Measurements from ENCODE around the gene RUFY2.
"Not testable (repeated sequence)": the region's sequence is repeated elsewhere in the genome, so short reads cannot be mapped to it uniquely, and the experiment has no call there.

RUFY2 gene, protein sequence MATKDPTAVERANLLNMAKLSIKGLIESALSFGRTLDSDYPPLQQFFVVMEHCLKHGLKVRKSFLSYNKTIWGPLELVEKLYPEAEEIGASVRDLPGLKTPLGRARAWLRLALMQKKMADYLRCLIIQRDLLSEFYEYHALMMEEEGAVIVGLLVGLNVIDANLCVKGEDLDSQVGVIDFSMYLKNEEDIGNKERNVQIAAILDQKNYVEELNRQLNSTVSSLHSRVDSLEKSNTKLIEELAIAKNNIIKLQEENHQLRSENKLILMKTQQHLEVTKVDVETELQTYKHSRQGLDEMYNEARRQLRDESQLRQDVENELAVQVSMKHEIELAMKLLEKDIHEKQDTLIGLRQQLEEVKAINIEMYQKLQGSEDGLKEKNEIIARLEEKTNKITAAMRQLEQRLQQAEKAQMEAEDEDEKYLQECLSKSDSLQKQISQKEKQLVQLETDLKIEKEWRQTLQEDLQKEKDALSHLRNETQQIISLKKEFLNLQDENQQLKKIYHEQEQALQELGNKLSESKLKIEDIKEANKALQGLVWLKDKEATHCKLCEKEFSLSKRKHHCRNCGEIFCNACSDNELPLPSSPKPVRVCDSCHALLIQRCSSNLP

DNA sequence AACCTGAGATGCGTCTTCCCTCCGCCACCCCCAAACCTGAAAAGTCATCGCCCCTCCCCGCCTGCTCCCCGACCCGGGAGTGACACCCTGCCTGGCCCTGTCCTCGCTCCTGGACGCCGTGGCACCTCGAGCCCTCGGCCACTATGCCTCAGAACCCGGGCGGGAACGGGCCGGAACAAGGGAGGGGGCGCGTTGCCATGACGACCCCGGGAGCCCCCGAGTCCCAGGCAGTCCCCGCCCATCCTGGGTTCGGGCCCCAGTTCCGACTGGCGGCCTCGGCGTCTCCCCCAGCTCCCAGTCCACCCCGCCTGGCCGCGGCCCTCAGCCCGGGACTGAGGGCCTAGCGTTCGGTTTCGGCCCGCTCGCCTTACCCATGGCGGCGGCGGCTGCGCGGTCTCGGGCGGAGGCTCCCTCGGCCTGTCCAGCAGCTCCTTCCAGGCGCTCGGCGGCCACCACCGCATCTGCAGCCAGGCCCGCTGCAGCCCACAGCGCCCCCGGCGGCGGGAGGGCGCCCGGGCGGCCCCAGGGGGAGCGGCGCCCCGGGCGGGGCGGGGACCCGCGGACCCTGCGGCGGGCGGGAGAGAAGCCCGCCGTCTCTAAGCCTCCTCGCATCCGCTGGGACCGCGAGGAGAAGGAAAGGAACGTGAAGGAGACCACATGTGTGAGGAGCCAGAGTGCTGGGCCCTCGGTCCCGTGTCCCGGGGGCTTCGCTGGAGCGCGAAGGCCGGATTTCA is at the start of gene RUFY2:
Gene RUFY2 (minus strand): TSS at position 463 of the 734 bp plus-strand sequence. CDS start 88 bp downstream, at position 375.
- peak; percentile 81 for DNase-seq (ENCODE audit: low spot score)

DNA sequence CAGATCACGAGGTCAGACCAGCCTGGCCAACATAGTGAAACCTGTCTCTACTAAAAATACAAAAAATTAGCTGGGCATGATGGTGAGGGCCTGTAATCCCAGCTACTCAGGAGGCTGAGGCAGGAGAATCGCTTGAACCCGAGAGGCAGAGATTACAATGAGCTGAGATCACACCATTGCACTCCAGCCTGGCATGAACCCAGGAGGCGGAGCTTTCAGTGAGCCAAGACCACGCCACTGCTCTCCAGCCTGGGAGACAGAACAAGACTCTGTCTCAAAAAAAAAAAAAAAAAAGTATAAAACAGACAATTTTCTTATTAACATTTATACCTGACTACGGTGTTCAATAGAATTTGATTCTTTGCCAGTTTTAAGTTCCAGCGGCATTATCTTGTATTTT is 42.6 kb upstream of the RUFY2 start:
- not testable (repeated sequence) for DNase-seq (ENCODE audit: low spot score)

- no peak for DNase-seq (ENCODE audit: low spot score)
These were observed 39.1 kb upstream of the RUFY2 start for GRCh38 chr10:68446179-68446578.

DNA sequence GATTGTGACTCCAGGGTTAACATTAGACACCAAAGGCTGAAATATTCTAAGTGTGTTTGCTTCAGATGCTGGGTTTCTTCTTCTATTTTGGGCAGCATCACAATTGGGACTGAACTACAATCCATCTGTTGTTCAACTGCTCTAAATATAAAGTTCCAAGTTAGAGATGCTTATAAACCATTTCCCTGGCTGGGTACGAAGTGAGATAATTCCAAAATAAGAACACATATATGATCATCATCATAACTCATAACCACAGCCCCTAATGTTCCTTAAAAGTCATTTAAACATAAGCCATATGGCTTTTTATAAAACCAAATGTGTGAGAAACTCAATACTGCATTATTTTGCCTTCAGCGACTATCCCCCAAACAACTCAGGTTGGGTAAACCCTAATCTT is 35.9 kb upstream of the RUFY2 start:
- no peak for DNase-seq (ENCODE audit: low spot score)

DNA sequence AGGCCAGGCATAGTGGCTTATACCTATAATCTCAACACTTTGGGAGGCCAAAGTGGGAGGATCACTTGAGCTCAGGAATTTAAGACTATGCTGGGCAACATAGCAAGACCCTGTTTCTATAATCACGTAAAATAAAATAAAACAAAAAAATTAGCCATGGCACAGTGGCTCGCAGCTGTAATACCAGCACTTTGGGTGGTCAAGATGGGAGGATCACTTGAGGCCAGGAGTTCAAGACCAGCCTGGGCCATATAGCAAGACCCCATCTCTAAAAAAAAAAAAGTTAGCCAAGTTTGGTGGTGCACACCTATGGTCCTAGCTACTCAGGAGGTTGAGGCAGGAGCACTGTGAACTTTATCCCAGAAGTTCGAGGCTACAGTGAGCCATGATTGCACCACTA is 33.8 kb upstream of the RUFY2 start:
- DNase-seq (ENCODE audit: low spot score): no peak

DNA sequence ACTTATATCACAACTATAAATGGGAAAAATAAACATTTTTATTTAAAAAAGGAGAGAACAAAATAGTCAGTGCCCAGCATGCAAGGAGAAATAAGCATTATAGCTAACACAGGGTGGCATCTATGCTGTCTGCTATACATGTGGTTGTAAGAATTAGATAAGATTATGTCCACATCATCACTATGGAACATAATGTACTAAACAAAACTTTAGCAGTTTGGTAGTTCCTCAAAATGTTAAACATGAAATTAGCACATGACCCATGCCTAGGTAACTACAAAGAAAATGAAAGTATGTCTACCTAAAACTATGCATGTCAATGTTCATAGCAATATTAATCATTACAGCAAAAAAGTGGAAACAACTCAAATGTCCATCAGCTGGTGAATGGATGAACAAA is 28.7 kb upstream of the RUFY2 start:
- DNase-seq (ENCODE audit: low spot score): no peak

- DNase-seq (ENCODE audit: low spot score): no peak
These were observed 27.6 kb upstream of the RUFY2 start for GRCh38 chr10:68434657-68435056.

DNA sequence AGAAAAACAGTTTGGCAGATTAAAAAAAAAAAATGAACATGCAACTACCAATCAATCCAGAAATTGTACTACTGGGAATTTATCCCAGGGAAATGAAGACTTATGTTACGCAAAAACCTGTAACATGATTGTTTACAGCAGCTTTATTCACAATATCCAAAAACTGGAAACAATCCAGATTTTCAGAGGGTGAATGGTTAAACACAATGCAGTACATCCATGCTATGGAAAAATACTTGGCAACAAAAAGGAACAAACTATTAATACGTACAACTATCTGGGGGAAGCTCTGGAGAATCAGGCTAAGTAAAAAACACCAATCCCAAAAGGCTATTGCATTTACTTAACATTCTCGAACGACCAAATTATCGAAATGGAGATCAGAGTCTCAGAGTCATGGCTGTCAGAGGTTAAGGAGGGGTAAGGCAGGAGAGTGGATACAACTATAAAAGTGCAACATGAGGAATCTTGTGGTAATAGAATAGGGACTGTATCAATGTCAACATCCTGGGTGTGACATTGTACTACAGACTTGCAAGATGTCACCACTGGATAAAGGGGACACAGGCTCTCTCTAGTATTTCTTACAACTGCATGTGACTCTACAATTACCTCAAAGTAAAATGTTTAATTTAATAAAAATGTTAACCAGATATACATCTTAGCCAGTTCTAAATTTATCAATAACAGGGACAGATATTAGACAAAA is 21.5 kb upstream of the RUFY2 start:
- DNase-seq (ENCODE audit: low spot score): no peak

DNA sequence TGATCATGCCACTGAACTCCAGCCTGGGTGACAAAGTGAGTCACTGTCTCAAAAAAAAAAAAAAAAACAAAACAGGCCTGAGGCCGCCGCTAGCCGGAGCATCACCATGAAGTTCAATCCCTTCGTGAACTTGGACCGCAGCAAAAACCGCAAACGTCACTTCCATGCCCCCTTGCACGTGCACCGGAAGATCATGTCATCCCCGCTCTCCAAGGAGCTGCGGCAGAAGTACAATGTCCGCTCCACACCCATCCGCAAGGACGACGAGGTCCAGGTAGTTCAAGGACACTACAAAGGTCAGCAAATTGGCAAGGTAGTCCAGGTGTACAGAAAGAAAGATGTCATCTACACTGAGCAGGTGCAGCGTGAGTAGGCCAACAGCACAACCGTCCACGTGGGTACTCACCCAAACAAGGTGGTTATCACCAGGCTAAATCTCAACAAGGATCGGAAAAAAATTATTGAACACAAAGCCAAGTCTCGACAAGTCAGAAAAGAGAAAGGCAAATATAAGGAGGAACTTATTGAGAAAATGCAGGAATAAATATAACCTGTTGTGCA is 17.5 kb upstream of the RUFY2 start:
- no peak for DNase-seq (ENCODE audit: low spot score)

DNA sequence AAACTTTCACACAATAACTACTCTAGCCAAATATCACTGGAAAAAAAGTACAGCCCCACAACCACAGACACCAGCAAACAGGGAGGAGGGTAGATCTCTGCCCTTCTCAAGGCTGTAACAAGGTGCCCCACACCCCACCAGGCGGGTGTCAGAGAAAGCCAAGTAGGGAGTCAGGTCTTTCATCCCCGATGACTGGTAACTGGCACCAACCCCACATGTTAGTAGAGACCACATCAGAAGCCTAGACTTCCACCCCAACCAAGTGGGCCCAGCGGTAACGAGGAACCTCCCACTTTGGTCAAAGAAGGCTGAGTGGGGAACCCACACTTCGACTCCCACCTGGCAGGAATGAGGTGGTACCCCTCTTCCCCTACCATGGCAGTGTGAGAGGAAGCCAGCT is 16.4 kb upstream of the RUFY2 start:
- no peak for DNase-seq (ENCODE audit: low spot score)

GRCh38 chr10:68419376-68419775 is 12.3 kb upstream of the RUFY2 start:
- no peak for DNase-seq (ENCODE audit: low spot score)

DNA sequence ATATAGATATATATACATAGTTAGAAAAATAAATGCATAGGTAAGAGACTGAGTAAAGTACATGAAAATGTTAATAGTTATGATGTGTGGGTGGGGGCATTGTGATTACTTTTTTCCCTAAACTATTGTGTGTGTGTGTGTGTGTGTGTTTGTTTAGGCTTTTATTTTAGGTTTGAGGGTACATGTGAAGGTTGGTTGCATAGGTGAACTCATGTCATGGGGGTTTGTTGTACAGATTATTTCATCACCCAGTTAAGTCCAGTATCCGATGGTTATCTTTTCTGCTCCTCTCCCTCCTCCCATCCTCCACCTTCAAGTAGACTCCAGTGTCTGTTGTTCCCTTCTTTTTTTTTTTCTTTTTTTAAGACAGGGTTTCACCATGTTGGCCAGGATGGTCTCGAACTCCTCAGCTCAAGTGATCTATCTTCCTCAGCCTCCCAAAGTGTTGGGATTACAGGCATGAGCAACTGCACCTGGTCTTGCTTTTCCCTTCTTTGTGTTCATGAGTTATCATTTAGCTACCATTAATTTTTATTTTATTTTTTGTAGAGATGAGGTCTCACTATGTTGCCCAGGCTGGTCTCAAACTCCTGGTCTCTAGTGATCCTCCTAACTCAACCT is 1.9 kb upstream of the RUFY2 start:
- no peak for DNase-seq (ENCODE audit: low spot score)

DNA sequence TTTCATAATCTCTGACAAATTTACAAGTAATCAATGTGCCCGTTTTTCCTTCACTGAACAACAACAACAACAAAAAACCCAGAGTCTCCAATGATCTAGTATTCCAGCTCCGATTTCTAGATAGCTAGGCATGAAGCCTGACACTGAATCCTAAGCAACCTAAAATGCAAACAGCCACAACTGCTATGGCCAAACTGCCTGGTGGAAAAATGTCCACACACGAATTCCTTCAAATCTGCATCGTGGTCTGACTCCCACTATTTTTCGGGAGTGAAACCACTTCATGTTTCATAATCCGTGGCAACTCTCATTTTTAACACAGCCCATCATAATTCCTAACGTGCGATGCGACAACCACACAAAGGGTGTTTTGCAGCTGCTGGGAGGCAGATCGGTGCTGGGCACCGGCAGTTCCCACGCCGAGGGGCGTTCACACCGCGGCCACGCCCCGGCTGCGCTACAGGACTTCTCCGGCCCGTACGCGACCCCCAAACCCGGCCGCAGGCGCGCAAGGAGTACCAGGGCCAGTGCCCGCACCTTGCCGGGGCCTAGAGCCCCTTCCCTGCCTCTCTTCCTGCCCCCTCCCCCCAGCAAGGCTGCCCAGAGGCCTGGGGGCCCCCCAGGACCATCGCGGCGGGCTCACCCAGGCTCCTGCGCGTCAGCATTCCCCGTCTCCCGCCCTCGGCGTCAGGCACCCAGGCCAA is 814 bp downstream of the RUFY2 start:
- DNase-seq (ENCODE audit: low spot score): peak; percentile 50

GRCh38 chr10:68403701-68404100 is 3.4 kb downstream of the RUFY2 start:
- DNase-seq (ENCODE audit: low spot score): no peak

DNA sequence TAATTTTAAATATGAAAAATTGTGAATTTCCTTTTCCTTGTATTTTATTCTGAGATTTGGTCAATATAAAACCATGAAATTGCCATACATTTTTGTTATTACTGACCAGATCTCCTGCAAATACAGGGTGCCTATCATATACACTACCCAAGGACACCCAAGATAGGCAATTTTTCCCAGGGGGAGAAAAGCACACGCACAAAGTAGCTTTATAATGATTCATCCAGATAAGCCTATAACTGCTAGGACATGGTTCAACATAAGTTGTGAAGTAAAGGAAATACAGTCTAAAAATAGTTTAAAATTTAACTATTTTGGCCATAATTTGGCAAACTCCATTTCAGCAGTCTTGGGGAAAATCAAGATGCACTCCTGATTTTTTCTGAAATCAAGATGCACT is 4.8 kb downstream of the RUFY2 start:
- DNase-seq (ENCODE audit: low spot score): no peak

- DNase-seq (ENCODE audit: low spot score): no peak
These were observed 10.1 kb downstream of the RUFY2 start for GRCh38 chr10:68397005-68397404.

DNA sequence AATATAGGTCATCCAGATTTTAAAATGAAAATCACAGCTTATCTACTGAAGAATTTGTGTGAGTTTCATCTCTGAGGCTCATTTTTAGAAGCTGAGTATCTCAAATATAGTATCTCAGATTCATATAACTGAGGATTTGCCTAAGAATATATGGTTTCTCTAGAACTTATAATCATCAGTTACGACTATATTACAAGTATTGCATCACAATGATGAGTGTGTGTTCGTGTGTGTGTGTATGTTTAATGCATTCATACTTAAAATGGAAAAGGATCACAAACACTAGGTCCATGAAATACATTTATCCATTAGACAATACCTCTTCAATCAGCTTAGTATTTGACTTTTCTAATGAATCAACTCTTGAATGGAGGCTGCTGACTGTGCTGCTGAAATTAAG is 21.3 kb downstream of the RUFY2 start:
- DNase-seq (ENCODE audit: low spot score): no peak

- DNase-seq (ENCODE audit: low spot score): no peak
These were observed 35.5 kb downstream of the RUFY2 start for GRCh38 chr10:68371604-68372003.

GRCh38 chr10:68367121-68367520 is 40.0 kb downstream of the RUFY2 start:
- DNase-seq (ENCODE audit: low spot score): no peak

GRCh38 chr10:68366600-68366999 is 40.5 kb downstream of the RUFY2 start:
- no peak for DNase-seq (ENCODE audit: low spot score)

DNA sequence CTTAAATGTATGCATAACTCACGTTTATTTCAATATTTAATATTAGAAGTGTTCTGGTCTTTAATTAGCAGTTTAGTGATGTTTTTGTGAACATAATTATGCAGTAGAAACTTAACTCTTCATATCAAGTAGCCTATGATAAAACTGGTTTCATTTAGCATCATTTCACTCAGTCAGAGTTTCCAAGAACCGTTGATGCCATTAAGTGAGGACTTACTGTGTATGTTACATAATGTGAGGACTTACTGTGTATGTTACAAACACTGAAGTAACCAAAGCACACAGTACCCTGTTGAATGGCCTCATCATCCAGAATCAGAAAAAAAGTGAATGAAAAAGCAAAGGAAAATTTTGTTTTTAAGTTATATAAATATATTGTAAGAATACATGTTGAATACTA is 41.5 kb downstream of the RUFY2 start:
- DNase-seq (ENCODE audit: low spot score): no peak

Measured in LoVo (cell line).